ENCODE results near the gene CFAP251. TPM values are rescaled to one million over a fixed set of nuclear protein-coding genes. Genes with fewer than 3 reads are reported as not detected.
A peak's percentile ranks its signal among the peaks of the same experiment; 100 is the strongest.

The CFAP251 gene
- total RNA-seq, 1 experiment from 2014 or later = 23.5 TPM

DNA sequence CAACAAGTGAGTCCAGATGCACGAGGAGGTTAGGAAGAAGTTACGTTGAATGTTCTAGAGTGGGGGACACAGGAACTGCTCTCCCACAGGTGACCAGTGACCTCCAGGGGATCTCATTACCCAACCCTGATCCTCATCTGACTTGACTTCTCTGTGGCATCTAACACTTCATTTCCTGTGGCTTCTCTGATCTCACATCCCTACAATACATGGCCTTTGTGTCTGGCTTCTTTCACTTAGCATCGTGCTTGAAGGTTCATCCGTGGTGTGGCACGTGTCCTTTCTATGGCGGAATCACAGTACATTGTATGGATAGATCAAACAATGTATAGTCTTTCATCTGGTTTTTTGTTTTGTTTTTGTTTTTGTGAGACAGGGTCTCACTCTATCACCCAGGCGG is 19.3 kb downstream of the CFAP251 start:
- ChIA-PET POLR2A (no interaction called here), CTCF (no interaction called here)
- Mint-ChIP-seq H3K4me1 (ENCODE audit: insufficient read depth, unreplicated experiment) (peaks cover 14% of the 10 kb centered on the region), H3K4me3 (ENCODE audit: unreplicated experiment) (no peak overlapping the region), H3K27me3 (ENCODE audit: insufficient read depth, unreplicated experiment) (no peaks in the 10 kb centered on the region), H3K9me3 (ENCODE audit: unreplicated experiment) (no peaks in the 10 kb centered on the region), H3K27ac (ENCODE audit: low read depth, unreplicated experiment) (no peak overlapping the region), H3K36me3 (ENCODE audit: insufficient read depth, unreplicated experiment) (peaks cover 52% of the 10 kb centered on the region)
- DNase-seq (ENCODE audit: unreplicated experiment) = no peak
- BruUV-seq (replicated peaks) = no TSS peak
- intact Hi-C loops (cut with micrococcal nuclease) = no loop called here
- no peak for TF ChIP-seq CTCF (IDR thresholded peaks at IDR 0.05; ENCODE audit: unreplicated experiment)

DNA sequence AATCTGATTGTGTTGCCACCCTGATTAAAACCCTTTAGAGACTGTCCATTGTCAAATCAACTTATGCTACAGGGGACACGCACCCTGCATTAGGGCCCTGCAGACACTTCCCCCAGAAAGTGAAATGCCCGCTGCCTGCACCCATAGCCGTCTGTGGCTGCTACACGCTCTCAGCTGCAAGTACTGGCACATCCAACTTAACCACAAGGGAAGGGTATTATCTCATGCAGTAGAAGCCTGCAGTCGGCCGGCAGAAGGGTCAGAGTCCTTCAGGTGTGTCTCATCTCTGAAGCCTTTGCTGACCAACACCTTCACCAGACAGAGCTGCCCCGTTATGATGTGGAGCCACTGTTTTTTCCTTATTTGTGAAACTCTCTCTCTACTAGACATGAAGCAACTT is 20.8 kb downstream of the CFAP251 start:
- POLR2A ChIA-PET = interaction anchor here (0.5 to 1.8 kb wide), 10 partner anchors 9 to 219 kb away, joined by 3 to 11 read pairs (median 3); partner anchors contain the start of gene PSMD9
- no peak for TF ChIP-seq CTCF (IDR thresholded peaks at IDR 0.05; ENCODE audit: unreplicated experiment)
- Mint-ChIP-seq H3K9me3 (ENCODE audit: unreplicated experiment) (no peaks in the 10 kb centered on the region), H3K27me3 (ENCODE audit: insufficient read depth, unreplicated experiment) (no peaks in the 10 kb centered on the region), H3K4me1 (ENCODE audit: insufficient read depth, unreplicated experiment) (peaks cover 8% of the 10 kb centered on the region), H3K36me3 (ENCODE audit: insufficient read depth, unreplicated experiment) (peaks cover 52% of the 10 kb centered on the region), H3K4me3 (ENCODE audit: unreplicated experiment) (no peak overlapping the region), H3K27ac (ENCODE audit: low read depth, unreplicated experiment) (peak overlapping the region; percentile 9)
- intact Hi-C loops (cut with micrococcal nuclease) = no loop called here
- CTCF ChIA-PET = interaction anchor here (0.7 to 0.9 kb wide), 2 partner anchors 10 to 785 kb away, joined by 3 read pairs; no protein-coding TSS in a partner anchor
- peak; percentile 52 for DNase-seq (ENCODE audit: unreplicated experiment)
- BruUV-seq (replicated peaks) = no TSS peak

GRCh38 chr12:121939992-121940766 is 21.8 kb downstream of the CFAP251 start:
- no peak overlapping the region for H3K27ac Mint-ChIP-seq (ENCODE audit: low read depth, unreplicated experiment)
- peaks cover 46% of the 10 kb centered on the region for H3K36me3 Mint-ChIP-seq (ENCODE audit: insufficient read depth, unreplicated experiment)
- intact Hi-C loops (cut with micrococcal nuclease) = no loop called here
- no peak overlapping the region for H3K4me3 Mint-ChIP-seq (ENCODE audit: unreplicated experiment)
- DNase-seq (ENCODE audit: unreplicated experiment) = no peak
- POLR2A ChIA-PET = interaction anchor here (1.1 to 1.8 kb wide), 4 partner anchors 16 to 52 kb away, joined by 3 to 11 read pairs (median 3); partner anchors contain the start of gene PSMD9
- TF ChIP-seq CTCF (IDR thresholded peaks at IDR 0.05; ENCODE audit: unreplicated experiment) = no peak
- H3K4me1 Mint-ChIP-seq (ENCODE audit: insufficient read depth, unreplicated experiment) = peaks cover 8% of the 10 kb centered on the region
- CTCF ChIA-PET = interaction anchor here (0.7 kb wide), 2 partner anchors 263 to 784 kb away, joined by 3 read pairs; partner anchors contain the start of gene B3GNT4
- no peaks in the 10 kb centered on the region for H3K27me3 Mint-ChIP-seq (ENCODE audit: insufficient read depth, unreplicated experiment)
- no peaks in the 10 kb centered on the region for H3K9me3 Mint-ChIP-seq (ENCODE audit: unreplicated experiment)
- no TSS peak for BruUV-seq (replicated peaks)

DNA sequence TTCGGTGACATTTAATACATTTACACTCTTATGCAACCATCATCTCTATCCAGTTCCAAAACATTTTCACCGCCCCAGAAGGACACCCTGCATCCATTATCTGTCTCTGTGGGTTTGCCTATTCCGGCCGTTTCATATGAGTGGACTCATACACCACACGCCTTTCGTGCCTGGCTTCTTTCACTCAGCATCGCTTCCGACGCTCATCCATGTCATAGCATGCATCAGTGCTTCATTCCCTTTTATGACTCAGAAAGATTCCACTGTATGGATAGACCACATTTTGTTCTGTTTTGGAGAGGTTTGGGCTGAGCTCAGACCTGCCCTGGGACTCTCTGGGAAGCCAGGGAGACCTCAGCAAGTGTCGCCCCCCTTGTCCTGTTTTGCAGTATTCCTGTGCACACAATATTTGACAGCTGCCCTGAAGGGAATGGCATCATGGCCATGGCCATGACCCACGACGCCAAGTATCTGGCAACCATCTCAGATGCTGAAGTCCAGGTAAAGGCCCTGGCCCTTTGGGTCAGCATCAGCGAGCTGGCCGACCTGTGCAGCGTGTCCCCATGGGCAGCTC is 23.8 kb downstream of the CFAP251 start:
- Mint-ChIP-seq H3K27me3 (ENCODE audit: insufficient read depth, unreplicated experiment) (no peaks in the 10 kb centered on the region), H3K4me3 (ENCODE audit: unreplicated experiment) (peak overlapping the region; percentile 33), H3K36me3 (ENCODE audit: insufficient read depth, unreplicated experiment) (peaks cover 36% of the 10 kb centered on the region), H3K9me3 (ENCODE audit: unreplicated experiment) (no peaks in the 10 kb centered on the region), H3K4me1 (ENCODE audit: insufficient read depth, unreplicated experiment) (peaks cover 8% of the 10 kb centered on the region), H3K27ac (ENCODE audit: low read depth, unreplicated experiment) (peak overlapping the region; percentile 80)
- CTCF ChIA-PET = no interaction called here
- POLR2A ChIA-PET = interaction anchor here (0.6 to 1.1 kb wide), 3 partner anchors 8 to 1710 kb away, joined by 3 to 4 read pairs (median 4); no protein-coding TSS in a partner anchor
- peak; percentile 91 for DNase-seq (ENCODE audit: unreplicated experiment)
- TF ChIP-seq CTCF (IDR thresholded peaks at IDR 0.05; ENCODE audit: unreplicated experiment) = no peak
- BruUV-seq (replicated peaks) = no TSS peak
- intact Hi-C loops (cut with micrococcal nuclease) = no loop called here
